GM23338 (cell line): ENCODE data around the gene CIB4. TPM values are rescaled to one million over a fixed set of nuclear protein-coding genes. Genes with fewer than 3 reads are reported as not detected.

ENCODE experiments used
- ATAC-seq: fragments of 200-7000 bp; cut with Tn5 transposase; 3 replicates; pipeline ENCODE4 v1.9.1; 2020
- DNase-seq: peaks from one replicate; pipeline ENCODE4 v3.0.0-alpha.2; 2015; ENCODE audit warnings: low spot score
- H2AFZ ChIP-seq: fragments of 200-600 bp; sonication (generic); 2 replicates; pipeline ENCODE4 v1.8.0; 2016; ENCODE audit warnings: antibody characterized with exemption, mild to moderate bottlenecking, moderate library complexity
- H3F3A ChIP-seq: fragments of 200-600 bp; sonication (generic); replicated peaks from 2 replicates; pipeline ENCODE4 v1.8.0; 2017; ENCODE audit warnings: antibody characterized with exemption, mixed run types, low read depth
- H3K27ac ChIP-seq: fragments of 200-600 bp; sonication (generic); 2 replicates; pipeline ENCODE4 v1.6.1; 2016; ENCODE audit warnings: low read depth
- H3K27me3 ChIP-seq: fragments of 200-600 bp; sonication (generic); 2 replicates; pipeline ENCODE4 v1.8.0; 2016; ENCODE audit warnings: mild to moderate bottlenecking, mixed run types, moderate library complexity; ENCODE audit not compliant: insufficient read depth
- H3K36me3 ChIP-seq: fragments of 200-600 bp; sonication (generic); 2 replicates; pipeline ENCODE4 v1.8.0; 2016; ENCODE audit warnings: mild to moderate bottlenecking; ENCODE audit not compliant: insufficient read depth
- H3K4me1 ChIP-seq: fragments of 200-600 bp; sonication (generic); 2 replicates; pipeline ENCODE4 v1.8.0; 2016; ENCODE audit warnings: mild to moderate bottlenecking, moderate library complexity; ENCODE audit not compliant: insufficient read depth
- H3K4me2 ChIP-seq: fragments of 200-600 bp; sonication (generic); 2 replicates; pipeline ENCODE4 v1.7.1; 2017; ENCODE audit warnings: mixed run types
- H3K4me3 ChIP-seq: fragments of 200-600 bp; sonication (generic); 2 replicates; pipeline ENCODE4 v1.6.1; 2016; ENCODE audit warnings: mixed run types
- H3K79me2 ChIP-seq: fragments of 200-600 bp; sonication (generic); replicated peaks from 2 replicates; pipeline ENCODE4 v1.8.0; 2017; ENCODE audit warnings: mild to moderate bottlenecking; ENCODE audit not compliant: insufficient read depth
- H3K9me2 ChIP-seq: fragments of 200-600 bp; sonication (generic); 2 replicates; pipeline ENCODE4 v1.8.0; 2017; ENCODE audit not compliant: insufficient read depth
- H4K20me1 ChIP-seq: fragments of 200-600 bp; sonication (generic); replicated peaks from 2 replicates; pipeline ENCODE4 v1.8.0; 2017; ENCODE audit warnings: mild to moderate bottlenecking; ENCODE audit not compliant: insufficient read depth
- H3K27ac Mint-ChIP-seq: 2 replicates; pipeline ENCODE4 v1.8.0; 2020; ENCODE audit warnings: inconsistent platforms, mild to moderate bottlenecking, moderate library complexity, mixed read lengths
- H3K27me3 Mint-ChIP-seq: 3 replicates; pipeline ENCODE4 v1.8.0; 2022; ENCODE audit warnings: low read depth, mild to moderate bottlenecking, moderate library complexity, mixed read lengths, inconsistent platforms; ENCODE audit not compliant: insufficient read depth, poor library complexity
- H3K36me3 Mint-ChIP-seq: 3 replicates; pipeline ENCODE4 v1.8.0; 2021; ENCODE audit warnings: low read depth, mild to moderate bottlenecking, inconsistent platforms, moderate library complexity, mixed read lengths
- H3K4me1 Mint-ChIP-seq: 3 replicates; pipeline ENCODE4 v1.8.0; 2020; ENCODE audit warnings: mild to moderate bottlenecking, inconsistent platforms, mixed read lengths
- H3K4me3 Mint-ChIP-seq: 3 replicates; pipeline ENCODE4 v1.8.0; 2021; ENCODE audit warnings: moderate library complexity, mild to moderate bottlenecking, inconsistent platforms, mixed read lengths
- H3K9me3 Mint-ChIP-seq: 3 replicates; pipeline ENCODE4 v1.8.0; 2020; ENCODE audit warnings: moderate library complexity, mild to moderate bottlenecking, inconsistent platforms, mixed read lengths
- CREB1 ChIP-seq: fragments of 250-450 bp; sonication (Bioruptor Pico); IDR thresholded peaks from 2 replicates; pipeline ENCODE4 v1.5.0; 2020; ENCODE audit warnings: low read depth, mild to moderate bottlenecking, moderate library complexity
- EZH2 ChIP-seq: fragments of 200-600 bp; sonication (generic); IDR thresholded peaks from one replicate; pipeline ENCODE4 v1.8.0; 2017; ENCODE audit warnings: antibody characterized with exemption, mild to moderate bottlenecking, low read depth; ENCODE audit not compliant: unreplicated experiment
- JUNB ChIP-seq: IDR thresholded peaks from one replicate; pipeline ENCODE4 v1.6.1; 2016; ENCODE audit warnings: antibody characterized with exemption; ENCODE audit not compliant: unreplicated experiment
- NANOG ChIP-seq: IDR thresholded peaks from 2 replicates; pipeline ENCODE4 v1.6.1; 2016; ENCODE audit warnings: antibody characterized with exemption, borderline replicate concordance
- POLR2AphosphoS5 ChIP-seq: IDR thresholded peaks from 2 replicates; pipeline ENCODE4 v1.6.1; 2016; ENCODE audit warnings: antibody characterized with exemption, low read depth
- STAT1 ChIP-seq: IDR thresholded peaks from one replicate; pipeline ENCODE4 v1.6.1; 2016; ENCODE audit warnings: antibody characterized with exemption; ENCODE audit not compliant: unreplicated experiment
- ZNF114 ChIP-seq: fragments of 250-450 bp; sonication (Bioruptor Pico); IDR thresholded peaks from 2 replicates; pipeline ENCODE4 v1.5.0; 2020; ENCODE audit warnings: mild to moderate bottlenecking, moderate library complexity
- ZNF331 ChIP-seq: fragments of 250-450 bp; sonication (Bioruptor Pico); IDR thresholded peaks from 2 replicates; pipeline ENCODE4 v1.5.0; 2020; ENCODE audit warnings: low read depth, mild to moderate bottlenecking, moderate library complexity
- polyA plus RNA-seq: library from polyadenylated mRNA; unstranded; fragments of >200 nt; fragmentation: Nextera tagmentation; extraction: Ambion mirVana; gene quantifications from 2 replicates; pipeline ENCODE4 v1.2.1, GENCODE V29; 2016
- total RNA-seq: library from RNA; depleted of rRNA; stranded (reverse); fragments of >200 nt; shearing (Covaris generic); gene quantifications from 2 replicates; pipeline ENCODE4 v1.2.3, GENCODE V29; 2014
- TF ChIP-seq, protein P1 (sequence below), 2 experiments: fragments of 200-600 bp in 1 of 2; sonication (generic) in 1 of 2; conservative IDR thresholded peaks; 2 replicates each; pipeline versions ENCODE4 v1.5.1 to v1.6.1; 2016 to 2017; ENCODE audit warnings: antibody characterized with exemption in 2 of 2, low read depth in 2 of 2, mild to moderate bottlenecking in 2 of 2, moderate library complexity in 1 of 2
- TF ChIP-seq, protein P2 (sequence below): IDR thresholded peaks from 2 replicates; pipeline ENCODE4 v1.6.1; 2016; ENCODE audit warnings: antibody characterized with exemption
- TF ChIP-seq, protein P3 (sequence below): fragments of 250-450 bp; sonication (Bioruptor Pico); IDR thresholded peaks from 2 replicates; pipeline ENCODE4 v1.5.0; 2020; ENCODE audit warnings: mild to moderate bottlenecking, moderate library complexity
- TF ChIP-seq, protein P4 (sequence below): IDR thresholded peaks from one replicate; pipeline ENCODE4 v1.6.1; 2018; ENCODE audit warnings: antibody characterized with exemption; ENCODE audit not compliant: unreplicated experiment

CIB4 gene
- total and polyA plus RNA-seq, 2 experiments from 2014 or later: not detected

DNA sequence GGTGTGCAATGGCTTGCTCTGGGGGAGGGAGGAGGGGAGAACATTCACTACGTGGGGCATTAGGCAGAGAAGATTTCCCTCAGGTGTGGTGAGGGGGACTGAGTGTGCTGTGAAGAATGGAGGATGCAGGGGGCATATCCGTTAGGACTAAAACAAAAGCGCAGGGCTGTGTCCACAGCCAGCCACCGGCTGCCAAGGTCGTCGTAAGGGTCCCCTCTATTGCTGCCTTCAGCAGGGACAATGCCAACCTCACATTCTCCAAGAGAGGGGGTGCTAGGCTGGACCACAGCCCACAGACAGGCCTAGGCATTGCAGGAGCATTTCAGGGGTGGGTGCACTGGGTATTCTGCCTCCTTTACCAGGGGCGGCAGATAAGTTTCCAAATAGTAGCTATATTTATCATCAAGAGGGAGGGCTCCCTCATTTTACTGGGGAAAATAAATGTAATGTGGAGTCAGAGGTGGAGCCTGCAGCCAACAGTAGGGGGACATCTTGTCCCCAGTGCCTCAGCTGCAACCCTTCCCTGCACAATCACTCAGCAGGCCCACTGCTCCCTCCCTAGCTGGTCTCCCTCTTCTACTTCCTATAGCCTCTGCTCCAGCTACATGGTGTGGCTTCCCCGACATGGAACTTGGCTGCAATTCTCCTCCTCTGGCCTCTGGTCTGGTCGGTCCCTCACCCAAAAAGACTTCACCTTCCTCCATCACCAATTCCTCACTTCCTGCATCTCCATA lies 88.4 kb downstream of the CIB4 start:
- Histone ChIP-seq H3K27me3 (no peaks in the 10 kb centered on the region), H2AFZ (peak overlapping the region; percentile 91; the same call in 1 of the 2 replicates), H4K20me1 (no peaks in the 10 kb centered on the region), H3F3A (no peaks in the 10 kb centered on the region), H3K36me3 (no peaks in the 10 kb centered on the region), H3K79me2 (no peaks in the 10 kb centered on the region), H3K4me1 (no peaks in the 10 kb centered on the region), H3K4me3 (no peak overlapping the region), H3K4me2 (no peak overlapping the region), H3K9me2 (no peaks in the 10 kb centered on the region), H3K27ac (no peak overlapping the region)
- H3K27ac Mint-ChIP-seq: no peak overlapping the region
- TF ChIP-seq JUNB (no peak), EZH2 (no peak), POLR2AphosphoS5 (no peak), NANOG (no peak), ZNF114 (CRISPR knock-in tag) (no peak), ZNF331 (CRISPR knock-in tag) (no peak), STAT1 (no peak), CREB1 (no peak)
- TF ChIP-seq, protein P1, sequence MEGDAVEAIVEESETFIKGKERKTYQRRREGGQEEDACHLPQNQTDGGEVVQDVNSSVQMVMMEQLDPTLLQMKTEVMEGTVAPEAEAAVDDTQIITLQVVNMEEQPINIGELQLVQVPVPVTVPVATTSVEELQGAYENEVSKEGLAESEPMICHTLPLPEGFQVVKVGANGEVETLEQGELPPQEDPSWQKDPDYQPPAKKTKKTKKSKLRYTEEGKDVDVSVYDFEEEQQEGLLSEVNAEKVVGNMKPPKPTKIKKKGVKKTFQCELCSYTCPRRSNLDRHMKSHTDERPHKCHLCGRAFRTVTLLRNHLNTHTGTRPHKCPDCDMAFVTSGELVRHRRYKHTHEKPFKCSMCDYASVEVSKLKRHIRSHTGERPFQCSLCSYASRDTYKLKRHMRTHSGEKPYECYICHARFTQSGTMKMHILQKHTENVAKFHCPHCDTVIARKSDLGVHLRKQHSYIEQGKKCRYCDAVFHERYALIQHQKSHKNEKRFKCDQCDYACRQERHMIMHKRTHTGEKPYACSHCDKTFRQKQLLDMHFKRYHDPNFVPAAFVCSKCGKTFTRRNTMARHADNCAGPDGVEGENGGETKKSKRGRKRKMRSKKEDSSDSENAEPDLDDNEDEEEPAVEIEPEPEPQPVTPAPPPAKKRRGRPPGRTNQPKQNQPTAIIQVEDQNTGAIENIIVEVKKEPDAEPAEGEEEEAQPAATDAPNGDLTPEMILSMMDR (conservative IDR thresholded peaks at IDR 0.05; ENCODE audit: low read depth in 2 of 2): no peak
- TF ChIP-seq, protein P2, sequence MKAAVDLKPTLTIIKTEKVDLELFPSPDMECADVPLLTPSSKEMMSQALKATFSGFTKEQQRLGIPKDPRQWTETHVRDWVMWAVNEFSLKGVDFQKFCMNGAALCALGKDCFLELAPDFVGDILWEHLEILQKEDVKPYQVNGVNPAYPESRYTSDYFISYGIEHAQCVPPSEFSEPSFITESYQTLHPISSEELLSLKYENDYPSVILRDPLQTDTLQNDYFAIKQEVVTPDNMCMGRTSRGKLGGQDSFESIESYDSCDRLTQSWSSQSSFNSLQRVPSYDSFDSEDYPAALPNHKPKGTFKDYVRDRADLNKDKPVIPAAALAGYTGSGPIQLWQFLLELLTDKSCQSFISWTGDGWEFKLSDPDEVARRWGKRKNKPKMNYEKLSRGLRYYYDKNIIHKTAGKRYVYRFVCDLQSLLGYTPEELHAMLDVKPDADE: no peak
- TF ChIP-seq, protein P3, sequence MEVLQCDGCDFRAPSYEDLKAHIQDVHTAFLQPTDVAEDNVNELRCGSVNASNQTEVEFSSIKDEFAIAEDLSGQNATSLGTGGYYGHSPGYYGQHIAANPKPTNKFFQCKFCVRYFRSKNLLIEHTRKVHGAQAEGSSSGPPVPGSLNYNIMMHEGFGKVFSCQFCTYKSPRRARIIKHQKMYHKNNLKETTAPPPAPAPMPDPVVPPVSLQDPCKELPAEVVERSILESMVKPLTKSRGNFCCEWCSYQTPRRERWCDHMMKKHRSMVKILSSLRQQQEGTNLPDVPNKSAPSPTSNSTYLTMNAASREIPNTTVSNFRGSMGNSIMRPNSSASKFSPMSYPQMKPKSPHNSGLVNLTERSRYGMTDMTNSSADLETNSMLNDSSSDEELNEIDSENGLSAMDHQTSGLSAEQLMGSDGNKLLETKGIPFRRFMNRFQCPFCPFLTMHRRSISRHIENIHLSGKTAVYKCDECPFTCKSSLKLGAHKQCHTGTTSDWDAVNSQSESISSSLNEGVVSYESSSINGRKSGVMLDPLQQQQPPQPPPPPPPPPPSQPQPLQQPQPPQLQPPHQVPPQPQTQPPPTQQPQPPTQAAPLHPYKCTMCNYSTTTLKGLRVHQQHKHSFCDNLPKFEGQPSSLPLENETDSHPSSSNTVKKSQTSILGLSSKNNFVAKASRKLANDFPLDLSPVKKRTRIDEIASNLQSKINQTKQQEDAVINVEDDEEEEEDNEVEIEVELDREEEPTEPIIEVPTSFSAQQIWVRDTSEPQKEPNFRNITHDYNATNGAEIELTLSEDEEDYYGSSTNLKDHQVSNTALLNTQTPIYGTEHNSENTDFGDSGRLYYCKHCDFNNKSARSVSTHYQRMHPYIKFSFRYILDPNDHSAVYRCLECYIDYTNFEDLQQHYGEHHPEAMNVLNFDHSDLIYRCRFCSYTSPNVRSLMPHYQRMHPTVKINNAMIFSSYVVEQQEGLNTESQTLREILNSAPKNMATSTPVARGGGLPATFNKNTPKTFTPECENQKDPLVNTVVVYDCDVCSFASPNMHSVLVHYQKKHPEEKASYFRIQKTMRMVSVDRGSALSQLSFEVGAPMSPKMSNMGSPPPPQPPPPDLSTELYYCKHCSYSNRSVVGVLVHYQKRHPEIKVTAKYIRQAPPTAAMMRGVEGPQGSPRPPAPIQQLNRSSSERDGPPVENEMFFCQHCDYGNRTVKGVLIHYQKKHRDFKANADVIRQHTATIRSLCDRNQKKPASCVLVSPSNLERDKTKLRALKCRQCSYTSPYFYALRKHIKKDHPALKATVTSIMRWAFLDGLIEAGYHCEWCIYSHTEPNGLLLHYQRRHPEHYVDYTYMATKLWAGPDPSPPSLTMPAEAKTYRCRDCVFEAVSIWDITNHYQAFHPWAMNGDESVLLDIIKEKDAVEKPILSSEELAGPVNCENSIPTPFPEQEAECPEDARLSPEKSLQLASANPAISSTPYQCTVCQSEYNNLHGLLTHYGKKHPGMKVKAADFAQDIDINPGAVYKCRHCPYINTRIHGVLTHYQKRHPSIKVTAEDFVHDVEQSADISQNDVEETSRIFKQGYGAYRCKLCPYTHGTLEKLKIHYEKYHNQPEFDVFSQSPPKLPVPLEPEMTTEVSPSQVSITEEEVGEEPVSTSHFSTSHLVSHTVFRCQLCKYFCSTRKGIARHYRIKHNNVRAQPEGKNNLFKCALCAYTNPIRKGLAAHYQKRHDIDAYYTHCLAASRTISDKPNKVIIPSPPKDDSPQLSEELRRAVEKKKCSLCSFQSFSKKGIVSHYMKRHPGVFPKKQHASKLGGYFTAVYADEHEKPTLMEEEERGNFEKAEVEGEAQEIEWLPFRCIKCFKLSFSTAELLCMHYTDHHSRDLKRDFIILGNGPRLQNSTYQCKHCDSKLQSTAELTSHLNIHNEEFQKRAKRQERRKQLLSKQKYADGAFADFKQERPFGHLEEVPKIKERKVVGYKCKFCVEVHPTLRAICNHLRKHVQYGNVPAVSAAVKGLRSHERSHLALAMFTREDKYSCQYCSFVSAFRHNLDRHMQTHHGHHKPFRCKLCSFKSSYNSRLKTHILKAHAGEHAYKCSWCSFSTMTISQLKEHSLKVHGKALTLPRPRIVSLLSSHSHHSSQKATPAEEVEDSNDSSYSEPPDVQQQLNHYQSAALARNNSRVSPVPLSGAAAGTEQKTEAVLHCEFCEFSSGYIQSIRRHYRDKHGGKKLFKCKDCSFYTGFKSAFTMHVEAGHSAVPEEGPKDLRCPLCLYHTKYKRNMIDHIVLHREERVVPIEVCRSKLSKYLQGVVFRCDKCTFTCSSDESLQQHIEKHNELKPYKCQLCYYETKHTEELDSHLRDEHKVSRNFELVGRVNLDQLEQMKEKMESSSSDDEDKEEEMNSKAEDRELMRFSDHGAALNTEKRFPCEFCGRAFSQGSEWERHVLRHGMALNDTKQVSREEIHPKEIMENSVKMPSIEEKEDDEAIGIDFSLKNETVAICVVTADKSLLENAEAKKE (CRISPR knock-in tag): no peak
- TF ChIP-seq, protein P4, sequence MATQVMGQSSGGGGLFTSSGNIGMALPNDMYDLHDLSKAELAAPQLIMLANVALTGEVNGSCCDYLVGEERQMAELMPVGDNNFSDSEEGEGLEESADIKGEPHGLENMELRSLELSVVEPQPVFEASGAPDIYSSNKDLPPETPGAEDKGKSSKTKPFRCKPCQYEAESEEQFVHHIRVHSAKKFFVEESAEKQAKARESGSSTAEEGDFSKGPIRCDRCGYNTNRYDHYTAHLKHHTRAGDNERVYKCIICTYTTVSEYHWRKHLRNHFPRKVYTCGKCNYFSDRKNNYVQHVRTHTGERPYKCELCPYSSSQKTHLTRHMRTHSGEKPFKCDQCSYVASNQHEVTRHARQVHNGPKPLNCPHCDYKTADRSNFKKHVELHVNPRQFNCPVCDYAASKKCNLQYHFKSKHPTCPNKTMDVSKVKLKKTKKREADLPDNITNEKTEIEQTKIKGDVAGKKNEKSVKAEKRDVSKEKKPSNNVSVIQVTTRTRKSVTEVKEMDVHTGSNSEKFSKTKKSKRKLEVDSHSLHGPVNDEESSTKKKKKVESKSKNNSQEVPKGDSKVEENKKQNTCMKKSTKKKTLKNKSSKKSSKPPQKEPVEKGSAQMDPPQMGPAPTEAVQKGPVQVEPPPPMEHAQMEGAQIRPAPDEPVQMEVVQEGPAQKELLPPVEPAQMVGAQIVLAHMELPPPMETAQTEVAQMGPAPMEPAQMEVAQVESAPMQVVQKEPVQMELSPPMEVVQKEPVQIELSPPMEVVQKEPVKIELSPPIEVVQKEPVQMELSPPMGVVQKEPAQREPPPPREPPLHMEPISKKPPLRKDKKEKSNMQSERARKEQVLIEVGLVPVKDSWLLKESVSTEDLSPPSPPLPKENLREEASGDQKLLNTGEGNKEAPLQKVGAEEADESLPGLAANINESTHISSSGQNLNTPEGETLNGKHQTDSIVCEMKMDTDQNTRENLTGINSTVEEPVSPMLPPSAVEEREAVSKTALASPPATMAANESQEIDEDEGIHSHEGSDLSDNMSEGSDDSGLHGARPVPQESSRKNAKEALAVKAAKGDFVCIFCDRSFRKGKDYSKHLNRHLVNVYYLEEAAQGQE: no peak
- H3K27me3 Mint-ChIP-seq: peaks cover 13% of the 10 kb centered on the region
- peaks cover 9% of the 10 kb centered on the region for H3K4me1 Mint-ChIP-seq
- DNase-seq (no peak), ATAC-seq (peak; percentile 54)
- H3K36me3 Mint-ChIP-seq: no peaks in the 10 kb centered on the region
- no peak overlapping the region for H3K4me3 Mint-ChIP-seq
- no peaks in the 10 kb centered on the region for H3K9me3 Mint-ChIP-seq
